ENCODE data around the gene PSG1.
"Not testable (repeated sequence)": the region's sequence is repeated elsewhere in the genome, so short reads cannot be mapped to it uniquely, and the experiment has no call there.

PSG1 gene

DNA sequence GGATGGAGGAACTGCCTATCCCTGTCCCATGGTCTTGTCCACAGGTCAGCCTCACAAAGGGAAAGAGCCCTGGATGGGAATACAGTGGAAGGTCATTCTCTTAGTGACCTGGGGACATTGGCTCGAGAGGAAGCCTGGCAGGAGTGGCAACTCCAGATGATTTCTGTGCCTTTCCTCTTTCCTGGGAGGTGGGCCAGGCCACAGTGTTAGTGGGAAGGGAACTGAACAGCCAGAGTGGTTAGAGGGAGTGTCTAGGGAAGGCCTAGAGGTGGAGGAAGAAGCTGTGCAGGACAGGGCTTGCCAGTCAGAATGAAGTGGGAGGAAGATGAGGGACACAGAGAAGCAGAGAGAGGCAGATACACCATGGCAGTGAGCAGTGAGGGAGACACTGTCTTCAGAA lies 3.6 kb downstream of the PSG1 start:
- H3F3A ChIP-seq (ENCODE audit: insufficient read depth); H3K27ac ChIP-seq (ENCODE audit: low read depth, low read length): not testable (repeated sequence)

DNA sequence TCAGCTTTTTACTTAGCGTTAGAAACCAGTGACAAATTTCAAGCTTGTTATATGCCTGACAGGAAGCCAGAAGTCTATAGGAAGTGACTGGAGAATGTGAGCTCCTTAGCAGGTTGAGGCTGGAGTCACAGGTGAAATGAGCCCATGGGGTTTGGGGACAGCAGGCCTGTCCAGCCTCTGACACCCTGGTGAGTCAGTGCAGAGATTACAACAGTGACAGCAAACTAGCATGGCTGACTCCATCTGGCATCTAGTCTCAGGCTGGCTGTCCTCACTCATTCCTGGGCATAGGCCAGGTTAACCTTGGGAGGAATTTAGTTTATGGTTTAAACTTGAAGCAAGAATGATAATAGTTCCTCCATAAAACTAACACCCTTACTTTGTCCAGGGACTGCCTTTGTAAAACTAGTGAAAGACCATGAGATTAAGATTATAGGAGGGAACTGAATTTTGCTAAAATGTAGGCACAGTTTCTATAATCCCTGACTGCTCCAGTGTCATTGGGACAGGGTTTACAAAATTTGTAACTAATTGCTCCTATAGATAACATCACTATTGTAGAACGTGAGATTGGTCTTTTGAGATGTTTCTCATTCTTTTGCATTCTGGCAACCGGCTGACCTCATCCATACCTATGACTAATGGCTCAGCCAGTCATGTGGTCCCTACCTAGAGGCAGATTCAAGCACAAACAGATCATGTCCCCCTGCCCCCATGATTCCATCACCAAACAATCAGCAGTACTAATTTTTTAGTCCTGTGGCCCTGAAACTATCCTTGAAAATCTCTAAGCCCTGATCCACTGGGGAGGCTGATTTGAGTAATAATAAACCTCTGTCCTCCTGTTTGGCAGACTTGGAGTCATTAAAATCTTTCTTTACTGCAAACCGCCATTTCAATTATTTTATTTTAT lies 4.4 kb downstream of the PSG1 start:
- not testable (repeated sequence) for H4K20me1 ChIP-seq (ENCODE audit: low read depth, low read length); H3K36me3 ChIP-seq (ENCODE audit: low read length); H3K9me2 ChIP-seq (replicated peaks; ENCODE audit: insufficient read depth, low read length); H3K79me2 ChIP-seq (ENCODE audit: insufficient read depth, low read length); H2AFZ ChIP-seq (ENCODE audit: low read depth, low read length, severe bottlenecking); H3K9ac ChIP-seq (ENCODE audit: low read length); H3K9me3 ChIP-seq (ENCODE audit: insufficient read depth, low read length); H3F3A ChIP-seq (ENCODE audit: insufficient read depth); H3K27me3 ChIP-seq (ENCODE audit: low read length); H3K4me3 ChIP-seq (ENCODE audit: insufficient read depth, low read length, poor library complexity, severe bottlenecking); H3K27ac ChIP-seq (ENCODE audit: low read depth, low read length); H3K4me2 ChIP-seq (ENCODE audit: low read depth, low read length, poor library complexity, severe bottlenecking)

More for the DNA sequence above, 3.6 kb downstream of the PSG1 start:
- H3K4me3 ChIP-seq (ENCODE audit: insufficient read depth, low read length, poor library complexity, severe bottlenecking); H3K36me3 ChIP-seq (ENCODE audit: low read length); H2AFZ ChIP-seq (ENCODE audit: low read depth, low read length, severe bottlenecking); H3K9me3 ChIP-seq (ENCODE audit: insufficient read depth, low read length); H3K27me3 ChIP-seq (ENCODE audit: low read length); H3K4me2 ChIP-seq (ENCODE audit: low read depth, low read length, poor library complexity, severe bottlenecking); H3K9ac ChIP-seq (ENCODE audit: low read length); H4K20me1 ChIP-seq (ENCODE audit: low read depth, low read length); H3K9me2 ChIP-seq (replicated peaks; ENCODE audit: insufficient read depth, low read length); H3K79me2 ChIP-seq (ENCODE audit: insufficient read depth, low read length): not testable (repeated sequence)

DNA sequence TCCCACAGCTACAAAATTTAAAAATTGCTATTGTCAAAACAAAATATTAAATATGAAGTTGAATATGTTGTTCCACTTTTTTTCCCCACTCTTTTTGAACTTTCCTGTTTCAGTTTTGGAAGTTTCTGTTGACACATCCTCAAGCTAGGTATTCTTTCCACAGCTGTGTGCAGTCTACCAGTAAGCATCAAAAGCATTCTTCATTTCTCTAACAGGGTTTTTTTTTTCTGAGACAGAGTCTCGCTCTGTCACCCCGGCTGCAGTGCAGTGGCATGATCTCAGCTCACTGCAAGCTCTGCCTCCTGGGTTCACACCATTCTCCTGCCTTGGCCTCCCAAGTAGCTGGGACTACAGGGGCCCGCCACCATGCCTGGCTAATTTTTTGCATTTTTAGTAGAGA lies 5.4 kb downstream of the PSG1 start:
- not testable (repeated sequence) for H3K27me3 ChIP-seq (ENCODE audit: low read length); H3K27ac ChIP-seq (ENCODE audit: low read depth, low read length); H4K20me1 ChIP-seq (ENCODE audit: low read depth, low read length); H3K4me3 ChIP-seq (ENCODE audit: insufficient read depth, low read length, poor library complexity, severe bottlenecking); H3K4me2 ChIP-seq (ENCODE audit: low read depth, low read length, poor library complexity, severe bottlenecking); H3K9me3 ChIP-seq (ENCODE audit: insufficient read depth, low read length); H3K79me2 ChIP-seq (ENCODE audit: insufficient read depth, low read length); H3K36me3 ChIP-seq (ENCODE audit: low read length); H3K9ac ChIP-seq (ENCODE audit: low read length); H2AFZ ChIP-seq (ENCODE audit: low read depth, low read length, severe bottlenecking); H3K9me2 ChIP-seq (replicated peaks; ENCODE audit: insufficient read depth, low read length); H3F3A ChIP-seq (ENCODE audit: insufficient read depth)

DNA sequence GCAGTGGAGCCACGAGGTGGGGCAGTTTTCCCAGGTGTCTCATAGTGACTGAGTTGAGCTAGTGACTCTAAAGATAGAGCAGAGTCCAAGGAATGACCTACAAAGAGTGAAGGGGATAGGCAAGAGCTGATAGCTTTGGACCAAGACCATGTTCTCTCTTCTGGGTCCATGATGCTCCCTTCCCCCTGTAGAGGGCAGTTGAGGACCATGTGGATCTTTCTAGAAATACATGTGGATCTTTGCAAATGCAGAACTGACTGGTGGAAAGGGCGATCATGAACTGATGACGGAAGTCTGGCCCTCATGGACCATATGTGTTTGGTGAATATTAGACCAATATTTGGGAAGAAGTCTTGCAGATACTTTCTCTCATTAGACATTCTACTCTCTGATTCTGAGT lies 6.9 kb downstream of the PSG1 start:
- no peaks in the 10 kb centered on the region for H3K27me3 ChIP-seq (ENCODE audit: low read length)
- no peaks in the 10 kb centered on the region for H3K79me2 ChIP-seq (ENCODE audit: insufficient read depth, low read length)
- H3K9ac ChIP-seq (ENCODE audit: low read length) = no peak overlapping the region
- no peak overlapping the region for H3K4me2 ChIP-seq (ENCODE audit: low read depth, low read length, poor library complexity, severe bottlenecking)
- TF ChIP-seq, protein P1, sequence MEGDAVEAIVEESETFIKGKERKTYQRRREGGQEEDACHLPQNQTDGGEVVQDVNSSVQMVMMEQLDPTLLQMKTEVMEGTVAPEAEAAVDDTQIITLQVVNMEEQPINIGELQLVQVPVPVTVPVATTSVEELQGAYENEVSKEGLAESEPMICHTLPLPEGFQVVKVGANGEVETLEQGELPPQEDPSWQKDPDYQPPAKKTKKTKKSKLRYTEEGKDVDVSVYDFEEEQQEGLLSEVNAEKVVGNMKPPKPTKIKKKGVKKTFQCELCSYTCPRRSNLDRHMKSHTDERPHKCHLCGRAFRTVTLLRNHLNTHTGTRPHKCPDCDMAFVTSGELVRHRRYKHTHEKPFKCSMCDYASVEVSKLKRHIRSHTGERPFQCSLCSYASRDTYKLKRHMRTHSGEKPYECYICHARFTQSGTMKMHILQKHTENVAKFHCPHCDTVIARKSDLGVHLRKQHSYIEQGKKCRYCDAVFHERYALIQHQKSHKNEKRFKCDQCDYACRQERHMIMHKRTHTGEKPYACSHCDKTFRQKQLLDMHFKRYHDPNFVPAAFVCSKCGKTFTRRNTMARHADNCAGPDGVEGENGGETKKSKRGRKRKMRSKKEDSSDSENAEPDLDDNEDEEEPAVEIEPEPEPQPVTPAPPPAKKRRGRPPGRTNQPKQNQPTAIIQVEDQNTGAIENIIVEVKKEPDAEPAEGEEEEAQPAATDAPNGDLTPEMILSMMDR (IDR thresholded peaks at IDR 0.05; ENCODE audit: insufficient read depth, low read length, poor library complexity, severe bottlenecking) = no peak
- no peak for TF ChIP-seq EZH2phosphoT487 (conservative IDR thresholded peaks at IDR 0.05; ENCODE audit: low read length)
- H2AFZ ChIP-seq (ENCODE audit: low read depth, low read length, severe bottlenecking) = no peak overlapping the region
- H3K27ac ChIP-seq (ENCODE audit: low read depth, low read length) = no peak overlapping the region
- H3K4me3 ChIP-seq (ENCODE audit: insufficient read depth, low read length, poor library complexity, severe bottlenecking) = no peak overlapping the region
- H4K20me1 ChIP-seq (ENCODE audit: low read depth, low read length) = no peaks in the 10 kb centered on the region
- H3K9me3 ChIP-seq (ENCODE audit: insufficient read depth, low read length) = no peaks in the 10 kb centered on the region
- H3F3A ChIP-seq (ENCODE audit: insufficient read depth) = no peaks in the 10 kb centered on the region
- no peaks in the 10 kb centered on the region for H3K9me2 ChIP-seq (replicated peaks; ENCODE audit: insufficient read depth, low read length)
- no peaks in the 10 kb centered on the region for H3K36me3 ChIP-seq (ENCODE audit: low read length)

DNA sequence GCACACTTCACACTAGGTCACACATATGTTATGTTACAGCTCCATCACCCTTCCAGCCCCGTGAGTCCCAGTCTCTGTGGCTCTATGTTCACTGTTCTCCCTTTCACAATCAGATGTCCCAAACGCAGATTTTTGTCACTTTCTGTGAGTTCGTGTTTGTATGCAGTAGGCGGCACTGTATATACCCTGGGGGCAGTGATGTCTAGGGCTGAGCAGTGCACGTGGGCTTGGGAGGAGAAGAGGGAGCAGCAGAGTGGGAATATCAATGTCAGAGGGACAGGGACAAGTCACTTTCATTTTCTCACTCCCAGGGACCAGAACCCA lies 22.0 kb downstream of the PSG1 start:
- no peaks in the 10 kb centered on the region for H3K9me3 ChIP-seq (ENCODE audit: insufficient read depth, low read length)

More for the DNA sequence above, 22.0 kb downstream of the PSG1 start:
- H3K79me2 ChIP-seq (ENCODE audit: insufficient read depth, low read length) = no peaks in the 10 kb centered on the region
- TF ChIP-seq, protein P1 (IDR thresholded peaks at IDR 0.05; ENCODE audit: insufficient read depth, low read length, poor library complexity, severe bottlenecking) = no peak
- no peak for TF ChIP-seq EZH2phosphoT487 (conservative IDR thresholded peaks at IDR 0.05; ENCODE audit: low read length)
- no peaks in the 10 kb centered on the region for H3K36me3 ChIP-seq (ENCODE audit: low read length)
- H2AFZ ChIP-seq (ENCODE audit: low read depth, low read length, severe bottlenecking) = no peak overlapping the region
- no peaks in the 10 kb centered on the region for H3K9me2 ChIP-seq (replicated peaks; ENCODE audit: insufficient read depth, low read length)
- no peak overlapping the region for H3K4me3 ChIP-seq (ENCODE audit: insufficient read depth, low read length, poor library complexity, severe bottlenecking)
- H3K27ac ChIP-seq (ENCODE audit: low read depth, low read length) = no peak overlapping the region
- H3K4me2 ChIP-seq (ENCODE audit: low read depth, low read length, poor library complexity, severe bottlenecking) = no peak overlapping the region
- no peaks in the 10 kb centered on the region for H3K27me3 ChIP-seq (ENCODE audit: low read length)
- H3F3A ChIP-seq (ENCODE audit: insufficient read depth) = no peaks in the 10 kb centered on the region
- no peak overlapping the region for H3K9ac ChIP-seq (ENCODE audit: low read length)
- no peaks in the 10 kb centered on the region for H4K20me1 ChIP-seq (ENCODE audit: low read depth, low read length)
